ENCODE results near the gene PIP5K1C. TPM values are rescaled to one million over a fixed set of nuclear protein-coding genes. Genes with fewer than 3 reads are reported as not detected.

PIP5K1C gene
- total RNA-seq, 1 experiment from 2014 or later: 20.0 TPM

DNA sequence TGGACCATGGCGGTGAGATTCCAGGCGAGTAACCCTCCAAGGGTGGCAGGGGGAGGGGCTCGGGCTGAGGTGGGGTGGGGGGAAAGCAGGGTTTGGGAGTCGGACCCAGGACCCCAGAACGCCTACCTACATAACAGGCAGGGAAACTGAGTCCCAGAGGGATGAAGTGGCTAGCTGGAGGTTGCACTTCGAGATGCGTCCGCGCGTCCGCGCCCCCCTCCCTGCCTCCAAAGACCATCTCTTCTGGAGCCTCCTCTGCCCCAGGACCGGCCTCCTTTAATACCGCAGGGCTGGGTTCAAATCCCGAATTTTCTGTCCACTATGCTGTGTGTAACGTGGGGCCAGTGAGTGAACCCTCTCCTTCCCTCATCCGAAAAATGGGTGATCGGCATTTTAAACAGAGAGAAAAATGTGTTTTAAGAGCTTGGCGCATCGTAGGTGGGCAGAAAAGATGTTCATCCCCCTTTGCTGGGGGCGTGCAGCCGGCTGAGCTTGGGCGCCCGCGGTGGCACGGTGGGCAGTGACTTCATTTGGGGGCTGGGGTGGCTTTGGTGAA is 21.7 kb upstream of the PIP5K1C start:
- ChIA-PET POLR2A (ENCODE audit: unreplicated experiment) (no interaction called here), CTCF (interaction anchor here (0.6 kb wide), 1 partner anchor 342 kb away, joined by 3 read pairs; no protein-coding TSS in a partner anchor)
- Histone ChIP-seq H3K27me3 (ENCODE audit: insufficient read depth, low read depth) (no peaks in the 10 kb centered on the region), H3K9me3 (ENCODE audit: insufficient read depth, low read depth) (no peaks in the 10 kb centered on the region), H3F3A (ENCODE audit: insufficient read depth, low read depth) (peaks cover 16% of the 10 kb centered on the region; the same call in 1 of the 2 replicates), H2AFZ (no peak overlapping the region), H3K27ac (no peak overlapping the region), H3K4me1 (replicated peaks; ENCODE audit: insufficient read depth) (peaks cover 16% of the 10 kb centered on the region; the same call in 1 of the 2 replicates), H3K79me2 (ENCODE audit: low read depth) (0 out of 2 replicates have a peak, but pooled peaks cover 8% of the 10 kb centered on the region), H3K4me3 (peak overlapping the region; percentile 65), H3K36me3 (ENCODE audit: low read depth) (no peaks in the 10 kb centered on the region), H3K4me2 (peak overlapping the region; percentile 75), H4K20me1 (ENCODE audit: insufficient read depth) (no peaks in the 10 kb centered on the region), H3K9me2 (ENCODE audit: insufficient read depth) (no peaks in the 10 kb centered on the region)
- TF ChIP-seq, protein P1, sequence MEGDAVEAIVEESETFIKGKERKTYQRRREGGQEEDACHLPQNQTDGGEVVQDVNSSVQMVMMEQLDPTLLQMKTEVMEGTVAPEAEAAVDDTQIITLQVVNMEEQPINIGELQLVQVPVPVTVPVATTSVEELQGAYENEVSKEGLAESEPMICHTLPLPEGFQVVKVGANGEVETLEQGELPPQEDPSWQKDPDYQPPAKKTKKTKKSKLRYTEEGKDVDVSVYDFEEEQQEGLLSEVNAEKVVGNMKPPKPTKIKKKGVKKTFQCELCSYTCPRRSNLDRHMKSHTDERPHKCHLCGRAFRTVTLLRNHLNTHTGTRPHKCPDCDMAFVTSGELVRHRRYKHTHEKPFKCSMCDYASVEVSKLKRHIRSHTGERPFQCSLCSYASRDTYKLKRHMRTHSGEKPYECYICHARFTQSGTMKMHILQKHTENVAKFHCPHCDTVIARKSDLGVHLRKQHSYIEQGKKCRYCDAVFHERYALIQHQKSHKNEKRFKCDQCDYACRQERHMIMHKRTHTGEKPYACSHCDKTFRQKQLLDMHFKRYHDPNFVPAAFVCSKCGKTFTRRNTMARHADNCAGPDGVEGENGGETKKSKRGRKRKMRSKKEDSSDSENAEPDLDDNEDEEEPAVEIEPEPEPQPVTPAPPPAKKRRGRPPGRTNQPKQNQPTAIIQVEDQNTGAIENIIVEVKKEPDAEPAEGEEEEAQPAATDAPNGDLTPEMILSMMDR (conservative IDR thresholded peaks at IDR 0.05): no peak
- no peak for TF ChIP-seq EZH2 (IDR thresholded peaks at IDR 0.05; ENCODE audit: low read depth)
- no peak for DNase-seq
- no TSS peak for BruUV-seq (replicated peaks)
- intact Hi-C loops (cut with micrococcal nuclease; ENCODE audit: unreplicated experiment): loop anchor here (1.0 kb wide), 1 partner anchor 12 kb away; no protein-coding TSS in a partner anchor

DNA sequence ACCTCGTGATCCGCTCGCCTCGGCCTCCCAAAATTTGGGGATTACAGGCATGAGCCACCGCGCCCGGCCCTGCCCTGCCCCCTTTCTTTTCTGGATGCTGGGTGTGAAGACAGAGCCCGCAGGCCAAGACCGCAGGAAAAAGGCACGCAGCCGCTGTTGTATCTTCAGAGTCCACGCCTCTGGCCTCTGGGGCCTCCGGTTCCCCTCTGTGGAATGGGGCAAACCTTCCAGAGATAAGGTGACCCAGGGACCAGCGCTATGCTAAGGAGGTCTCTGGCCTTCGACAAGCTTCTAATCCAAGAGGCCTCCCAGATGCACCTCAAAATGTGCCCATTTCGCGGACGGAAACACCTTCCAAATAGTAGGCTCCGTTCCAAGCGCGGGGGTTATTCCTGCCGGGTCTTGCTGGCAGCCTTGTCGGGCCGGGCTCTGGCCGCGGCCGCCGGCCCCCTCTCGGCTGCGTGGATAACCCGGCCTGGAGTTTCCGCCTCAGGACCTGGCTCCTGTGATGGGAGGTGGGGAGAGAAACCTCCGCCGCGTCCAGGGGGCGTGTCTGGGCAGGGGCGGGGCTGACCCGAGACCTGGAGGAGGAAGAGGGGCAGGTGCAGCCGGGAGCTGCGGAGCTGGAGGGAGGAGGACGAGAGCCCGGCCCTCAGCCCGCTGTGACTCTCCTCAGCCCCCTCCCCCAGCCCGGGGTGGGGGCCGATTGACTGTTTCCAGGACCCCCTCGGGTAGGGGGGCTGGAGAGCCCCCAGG is 21.0 kb upstream of the PIP5K1C start:
- intact Hi-C loops (cut with micrococcal nuclease; ENCODE audit: unreplicated experiment): loop anchor here (1.0 kb wide), 1 partner anchor 11 kb away; no protein-coding TSS in a partner anchor
- DNase-seq: peak; percentile 82 to 96
- TF ChIP-seq, protein P1 (conservative IDR thresholded peaks at IDR 0.05): no peak
- TF ChIP-seq EZH2 (IDR thresholded peaks at IDR 0.05; ENCODE audit: low read depth): no peak
- Histone ChIP-seq H3K79me2 (ENCODE audit: low read depth) (0 out of 2 replicates have a peak, but pooled peaks cover 3% of the 10 kb centered on the region), H3K9me3 (ENCODE audit: insufficient read depth, low read depth) (no peaks in the 10 kb centered on the region), H3K4me2 (peak overlapping the region; percentile 75), H3F3A (ENCODE audit: insufficient read depth, low read depth) (peaks cover 16% of the 10 kb centered on the region; the same call in 1 of the 2 replicates), H3K27me3 (ENCODE audit: insufficient read depth, low read depth) (no peaks in the 10 kb centered on the region), H3K36me3 (ENCODE audit: low read depth) (no peaks in the 10 kb centered on the region), H3K4me3 (peak overlapping the region; percentile 65), H3K4me1 (replicated peaks; ENCODE audit: insufficient read depth) (peaks cover 16% of the 10 kb centered on the region; the same call in 1 of the 2 replicates), H2AFZ (no peak overlapping the region), H3K9me2 (ENCODE audit: insufficient read depth) (no peaks in the 10 kb centered on the region), H4K20me1 (ENCODE audit: insufficient read depth) (no peaks in the 10 kb centered on the region), H3K27ac (no peak overlapping the region)
- ChIA-PET POLR2A (ENCODE audit: unreplicated experiment) (no interaction called here), CTCF (interaction anchor here (1.1 kb wide), 1 partner anchor 22 kb away, joined by 4 read pairs; no protein-coding TSS in a partner anchor)
- BruUV-seq (replicated peaks): no TSS peak

DNA sequence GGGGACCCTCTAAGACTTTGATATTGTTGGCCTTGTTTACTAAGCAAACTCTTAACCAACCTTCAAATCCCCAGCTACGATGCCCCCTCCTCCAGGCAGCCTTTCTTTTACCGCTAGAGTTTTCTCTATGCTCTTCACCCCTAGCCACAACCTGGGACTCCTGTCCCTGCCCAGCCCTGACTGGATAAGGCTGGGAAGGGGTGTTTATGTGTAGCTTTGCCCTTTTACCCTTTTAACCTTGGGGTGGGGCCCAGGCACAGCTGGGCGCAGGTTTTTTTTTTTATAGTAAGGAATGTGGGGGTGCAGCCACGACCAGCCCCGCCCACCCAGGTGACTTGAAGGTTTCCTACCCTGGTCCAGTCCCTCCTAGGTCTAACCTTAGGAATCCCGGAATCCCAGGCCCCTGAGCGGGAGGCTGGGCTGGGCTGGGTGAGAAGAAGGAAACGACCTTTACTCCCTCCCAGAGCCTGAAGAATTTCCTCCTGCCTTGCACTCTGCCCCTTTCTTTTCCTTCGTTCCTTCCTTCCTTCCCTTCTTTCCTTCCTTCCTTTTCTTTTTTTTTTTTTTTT is 20.2 kb upstream of the PIP5K1C start:
- Histone ChIP-seq H3K27ac (no peak overlapping the region), H2AFZ (no peak overlapping the region), H3K9me2 (ENCODE audit: insufficient read depth) (no peaks in the 10 kb centered on the region), H4K20me1 (ENCODE audit: insufficient read depth) (no peaks in the 10 kb centered on the region), H3K4me3 (no peak overlapping the region), H3K4me2 (0 out of 2 replicates have a peak overlapping the region, but pooled peaks have one; percentile 11), H3K36me3 (ENCODE audit: low read depth) (no peaks in the 10 kb centered on the region), H3K9me3 (ENCODE audit: insufficient read depth, low read depth) (no peaks in the 10 kb centered on the region), H3K4me1 (replicated peaks; ENCODE audit: insufficient read depth) (peaks cover 16% of the 10 kb centered on the region; the same call in 1 of the 2 replicates), H3F3A (ENCODE audit: insufficient read depth, low read depth) (peaks cover 16% of the 10 kb centered on the region; the same call in 1 of the 2 replicates), H3K79me2 (ENCODE audit: low read depth) (0 out of 2 replicates have a peak, but pooled peaks cover 3% of the 10 kb centered on the region), H3K27me3 (ENCODE audit: insufficient read depth, low read depth) (no peaks in the 10 kb centered on the region)
- ChIA-PET CTCF (interaction anchor here (1.1 kb wide), 1 partner anchor 21 kb away, joined by 4 read pairs; no protein-coding TSS in a partner anchor), POLR2A (ENCODE audit: unreplicated experiment) (no interaction called here)
- intact Hi-C loops (cut with micrococcal nuclease; ENCODE audit: unreplicated experiment): no loop called here
- no peak for DNase-seq
- BruUV-seq (replicated peaks): no TSS peak
- TF ChIP-seq EZH2 (IDR thresholded peaks at IDR 0.05; ENCODE audit: low read depth): no peak
- TF ChIP-seq, protein P1 (conservative IDR thresholded peaks at IDR 0.05): no peak
